HL-60/S4 (cell line): ENCODE data around the gene FBLN2.

Experiments
- in situ Hi-C: fragments of 300-500 bp; cut with MboI; formaldehyde crosslinking; loops from 2 replicates; pipeline ENCODE4 v1.14.3; 2022; ENCODE audit warnings: low sequenced_read_pairs

FBLN2 gene

GRCh38 chr3:13596426-13597205 is 47.7 kb downstream of the FBLN2 start:
- in situ Hi-C loops: no loop called here

- in situ Hi-C loops: no loop called here
Measured at GRCh38 chr3:13597661-13598060, 48.7 kb downstream of the FBLN2 start.

- in situ Hi-C loops: no loop called here
Measured at GRCh38 chr3:13598201-13598600, 49.3 kb downstream of the FBLN2 start.

GRCh38 chr3:13598926-13599886 is 50.3 kb downstream of the FBLN2 start:
- in situ Hi-C loops: no loop called here

GRCh38 chr3:13599887-13600450 is 51.0 kb downstream of the FBLN2 start:
- in situ Hi-C loops: no loop called here

GRCh38 chr3:13600950-13601691 is 52.2 kb downstream of the FBLN2 start:
- in situ Hi-C loops: no loop called here

GRCh38 chr3:13601692-13602080 is 52.8 kb downstream of the FBLN2 start:
- in situ Hi-C loops: no loop called here

- in situ Hi-C loops: no loop called here
Measured at GRCh38 chr3:13605555-13605954, 56.6 kb downstream of the FBLN2 start.

GRCh38 chr3:13607821-13608597 is 59.1 kb downstream of the FBLN2 start:
- in situ Hi-C loops: no loop called here

GRCh38 chr3:13608969-13609725 is 60.2 kb downstream of the FBLN2 start:
- in situ Hi-C loops: no loop called here

GRCh38 chr3:13610006-13610570 is 61.2 kb downstream of the FBLN2 start:
- in situ Hi-C loops: no loop called here

GRCh38 chr3:13611221-13611620 is 62.3 kb downstream of the FBLN2 start:
- in situ Hi-C loops: no loop called here

GRCh38 chr3:13612829-13613228 is 63.9 kb downstream of the FBLN2 start:
- in situ Hi-C loops: no loop called here

- in situ Hi-C loops: no loop called here
Measured at GRCh38 chr3:13613343-13614190, 64.6 kb downstream of the FBLN2 start.

- in situ Hi-C loops: no loop called here
Measured at GRCh38 chr3:13614607-13615006, 65.7 kb downstream of the FBLN2 start.

GRCh38 chr3:13615019-13615528 is 66.1 kb downstream of the FBLN2 start:
- in situ Hi-C loops: no loop called here

GRCh38 chr3:13616359-13616758 is 67.4 kb downstream of the FBLN2 start:
- in situ Hi-C loops: no loop called here
